Ishikawa (cell line): ENCODE measurements around the gene ARHGEF1.

ENCODE experiments used
- CREB1 ChIP-seq: IDR thresholded peaks from 2 replicates; pipeline ENCODE4 v1.6.1; 2012; ENCODE audit warnings: low read depth
- EGR1 ChIP-seq: IDR thresholded peaks from 2 replicates; pipeline ENCODE4 v1.6.1; 2012
- FOXM1 ChIP-seq: IDR thresholded peaks from 2 replicates; pipeline ENCODE4 v1.6.1; 2012; ENCODE audit warnings: low read depth, borderline replicate concordance
- MAX ChIP-seq: IDR thresholded peaks from 2 replicates; pipeline ENCODE4 v1.6.1; 2012
- NFIC ChIP-seq: IDR thresholded peaks from 2 replicates; pipeline ENCODE4 v1.6.1; 2012
- RAD21 ChIP-seq: IDR thresholded peaks from 2 replicates; pipeline ENCODE4 v1.6.1; 2012; ENCODE audit warnings: low read depth
- TAF1 ChIP-seq: IDR thresholded peaks from 2 replicates; pipeline ENCODE4 v1.6.1; 2012; ENCODE audit warnings: low read depth, mild to moderate bottlenecking
- TCF12 ChIP-seq: IDR thresholded peaks from 2 replicates; pipeline ENCODE4 v1.6.1; 2012; ENCODE audit warnings: low read depth
- TEAD4 ChIP-seq: IDR thresholded peaks from 2 replicates; pipeline ENCODE4 v1.6.1; 2012
- USF1 ChIP-seq: IDR thresholded peaks from 2 replicates; pipeline ENCODE4 v1.6.1; 2012

ARHGEF1 gene

GRCh38 chr19:41956621-41957020 is 73.6 kb downstream of the ARHGEF1 start:
- TF ChIP-seq EGR1 (no peak), RAD21 (no peak), NFIC (no peak), FOXM1 (no peak), TEAD4 (no peak), CREB1 (no peak), TAF1 (no peak), MAX (no peak), USF1 (no peak), TCF12 (no peak)
